Measurements from ENCODE around the gene CLDN4. TPM values are rescaled to one million over a fixed set of nuclear protein-coding genes. Genes with fewer than 3 reads are reported as not detected.

CLDN4 gene
- total and polyA plus RNA-seq, 2 donors from 2014 or later, result 82.6 to 342 TPM

DNA sequence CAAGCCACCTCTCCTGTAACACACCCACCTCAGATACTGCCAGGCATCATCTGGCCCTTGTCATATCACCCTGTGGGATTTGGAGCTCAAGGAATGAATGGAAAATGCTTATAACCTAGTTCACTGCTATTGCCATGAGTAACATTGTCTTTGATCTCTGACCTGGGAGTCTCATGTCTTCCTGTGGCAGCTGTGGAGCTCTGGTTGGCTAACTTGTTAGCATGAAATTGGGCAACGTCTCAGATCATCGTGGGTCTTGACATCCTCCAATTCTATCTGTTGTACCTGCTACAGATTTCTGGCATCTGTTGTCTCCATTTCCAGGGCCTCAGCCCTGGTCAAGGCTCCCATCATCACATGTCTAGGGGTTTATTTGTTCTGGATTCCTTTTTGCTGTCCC is 28.0 kb downstream of the CLDN4 start:
- Histone ChIP-seq H3K4me3 (ENCODE audit: low read length in 3 of 3) (no peak overlapping the region), H3K27me3 (ENCODE audit: control insufficient read depth, insufficient read depth, low read length) (no peaks in the 10 kb centered on the region), H3K36me3 (ENCODE audit: control insufficient read depth in 2 of 3, insufficient read depth in 3 of 3, low read length in 3 of 3) (no peaks in the 10 kb centered on the region), H3K9me3 (ENCODE audit: control insufficient read depth in 2 of 3, insufficient read depth in 1 of 3, low read length in 3 of 3) (no peaks in the 10 kb centered on the region), H3K9ac (ENCODE audit: low read length in 3 of 3) (no peak overlapping the region), H3K4me1 (ENCODE audit: control insufficient read depth in 2 of 3, insufficient read depth in 2 of 3, low read depth in 1 of 3, low read length in 3 of 3) (no peaks in the 10 kb centered on the region), H3K27ac (ENCODE audit: low read depth in 2 of 2, low read length in 2 of 2) (no peak overlapping the region)
- TF ChIP-seq, protein P1, sequence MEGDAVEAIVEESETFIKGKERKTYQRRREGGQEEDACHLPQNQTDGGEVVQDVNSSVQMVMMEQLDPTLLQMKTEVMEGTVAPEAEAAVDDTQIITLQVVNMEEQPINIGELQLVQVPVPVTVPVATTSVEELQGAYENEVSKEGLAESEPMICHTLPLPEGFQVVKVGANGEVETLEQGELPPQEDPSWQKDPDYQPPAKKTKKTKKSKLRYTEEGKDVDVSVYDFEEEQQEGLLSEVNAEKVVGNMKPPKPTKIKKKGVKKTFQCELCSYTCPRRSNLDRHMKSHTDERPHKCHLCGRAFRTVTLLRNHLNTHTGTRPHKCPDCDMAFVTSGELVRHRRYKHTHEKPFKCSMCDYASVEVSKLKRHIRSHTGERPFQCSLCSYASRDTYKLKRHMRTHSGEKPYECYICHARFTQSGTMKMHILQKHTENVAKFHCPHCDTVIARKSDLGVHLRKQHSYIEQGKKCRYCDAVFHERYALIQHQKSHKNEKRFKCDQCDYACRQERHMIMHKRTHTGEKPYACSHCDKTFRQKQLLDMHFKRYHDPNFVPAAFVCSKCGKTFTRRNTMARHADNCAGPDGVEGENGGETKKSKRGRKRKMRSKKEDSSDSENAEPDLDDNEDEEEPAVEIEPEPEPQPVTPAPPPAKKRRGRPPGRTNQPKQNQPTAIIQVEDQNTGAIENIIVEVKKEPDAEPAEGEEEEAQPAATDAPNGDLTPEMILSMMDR (IDR thresholded peaks at IDR 0.05; ENCODE audit: borderline replicate concordance, extremely low read depth, insufficient read depth), result no peak
- FAIRE-seq, result no peak
- no peak for DNase-seq
- intact Hi-C loops (cut with DNase I), result no loop called here

DNA sequence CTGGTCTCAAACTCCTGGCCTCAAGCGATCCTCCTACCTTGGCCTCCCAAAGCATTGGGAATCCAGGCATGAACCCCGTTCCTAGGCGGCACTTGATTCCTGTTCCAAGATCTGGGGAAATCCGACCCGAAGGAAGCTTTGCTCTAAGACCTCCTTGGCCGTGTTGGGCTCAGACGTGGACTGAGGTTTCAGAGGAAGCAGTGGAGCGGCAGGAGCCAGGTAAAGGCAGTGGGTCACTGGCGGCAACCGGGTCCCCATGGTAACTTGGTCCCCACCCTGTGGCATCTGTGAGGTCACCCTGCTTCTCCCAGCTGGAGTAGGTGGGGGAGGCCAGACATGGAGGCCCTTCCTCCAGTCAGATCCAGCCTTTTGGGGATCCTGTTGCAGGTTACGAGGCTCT is 30.1 kb downstream of the CLDN4 start, which contains the start of gene TMEM270:
TSS of gene TMEM270 (plus strand) at position 301 of the 400 bp plus-strand sequence. CDS start at position 337, 36 bp downstream.
- no peaks in the 10 kb centered on the region for H3K27me3 ChIP-seq (ENCODE audit: control insufficient read depth, insufficient read depth, low read length)
- H3K4me3 ChIP-seq (ENCODE audit: low read length in 3 of 3), result no peak within 1 kb of the TSS
- H3K36me3 ChIP-seq (ENCODE audit: control insufficient read depth in 2 of 3, insufficient read depth in 3 of 3, low read length in 3 of 3), result no peaks in the 10 kb centered on the region
- H3K4me1 ChIP-seq (ENCODE audit: control insufficient read depth in 2 of 3, insufficient read depth in 2 of 3, low read depth in 1 of 3, low read length in 3 of 3), result no peaks in the 10 kb centered on the region
- FAIRE-seq (no peak), DNase-seq (peak in 1 of 5 donors; percentile 53)
- TF ChIP-seq, protein P1 (IDR thresholded peaks at IDR 0.05; ENCODE audit: borderline replicate concordance, extremely low read depth, insufficient read depth), result no peak
- intact Hi-C loops (cut with DNase I), result no loop called here
- no peaks in the 10 kb centered on the region for H3K9me3 ChIP-seq (ENCODE audit: control insufficient read depth in 2 of 3, insufficient read depth in 1 of 3, low read length in 3 of 3)
- H3K9ac ChIP-seq (ENCODE audit: low read length in 3 of 3), result no peak within 1 kb of the TSS
- H3K27ac ChIP-seq (ENCODE audit: low read depth in 2 of 2, low read length in 2 of 2), result no peak within 1 kb of the TSS

DNA sequence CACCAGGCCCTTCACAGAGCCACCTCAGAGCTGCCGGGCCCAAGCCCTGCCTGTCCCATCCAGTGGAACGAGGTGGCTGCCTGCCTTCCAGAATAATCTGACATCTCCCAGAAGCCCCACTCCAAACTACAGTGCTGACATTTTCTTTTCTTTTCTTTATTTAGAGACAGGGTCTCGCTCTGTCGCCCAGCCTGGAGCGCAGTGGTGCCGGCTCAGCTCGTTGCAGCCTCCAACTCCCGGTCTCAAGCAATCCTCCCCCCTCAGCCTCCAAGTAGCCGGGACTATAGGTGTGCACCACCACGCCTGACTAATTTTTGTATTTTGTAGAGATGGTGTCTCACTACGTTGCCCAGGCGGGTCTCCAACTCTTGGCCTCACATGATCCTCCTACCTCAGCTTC is 30.5 kb downstream of the CLDN4 start:
- no peak overlapping the region for H3K27ac ChIP-seq (ENCODE audit: low read depth in 2 of 2, low read length in 2 of 2)
- no peaks in the 10 kb centered on the region for H3K9me3 ChIP-seq (ENCODE audit: control insufficient read depth in 2 of 3, insufficient read depth in 1 of 3, low read length in 3 of 3)
- DNase-seq (peak in 1 of 5 donors; percentile 54), FAIRE-seq (no peak)
- H3K4me3 ChIP-seq (ENCODE audit: low read length in 3 of 3), result no peak overlapping the region
- intact Hi-C loops (cut with DNase I), result no loop called here
- H3K36me3 ChIP-seq (ENCODE audit: control insufficient read depth in 2 of 3, insufficient read depth in 3 of 3, low read length in 3 of 3), result no peaks in the 10 kb centered on the region
- no peak overlapping the region for H3K9ac ChIP-seq (ENCODE audit: low read length in 3 of 3)
- no peaks in the 10 kb centered on the region for H3K4me1 ChIP-seq (ENCODE audit: control insufficient read depth in 2 of 3, insufficient read depth in 2 of 3, low read depth in 1 of 3, low read length in 3 of 3)
- no peaks in the 10 kb centered on the region for H3K27me3 ChIP-seq (ENCODE audit: control insufficient read depth, insufficient read depth, low read length)
- TF ChIP-seq, protein P1 (IDR thresholded peaks at IDR 0.05; ENCODE audit: borderline replicate concordance, extremely low read depth, insufficient read depth), result no peak

All from kidney (tissue), 14 donors.